SU-DHL-6 (cell line): Measurements from ENCODE around the gene SLC19A2.

Source experiments
- H2AFZ ChIP-seq: fragments of 200-600 bp; sonication (generic); 2 replicates; pipeline ENCODE4 v1.6.1; 2014; ENCODE audit warnings: low read depth, mild to moderate bottlenecking, moderate library complexity, mixed read lengths, antibody characterized with exemption, low read length; ENCODE audit not compliant: severe bottlenecking
- H3F3A ChIP-seq: fragments of 200-600 bp; shearing (Covaris generic); 2 replicates; pipeline ENCODE4 v1.6.0; 2016; ENCODE audit warnings: antibody characterized with exemption, mild to moderate bottlenecking; ENCODE audit not compliant: insufficient read depth
- H3K27ac ChIP-seq: fragments of 200-600 bp; sonication (generic); 2 replicates; pipeline ENCODE4 v1.5.1; 2016; ENCODE audit warnings: low read depth, mild to moderate bottlenecking, low read length, moderate library complexity, mixed read lengths
- H3K27me3 ChIP-seq: fragments of 200-600 bp; sonication (generic), shearing (Covaris generic); 2 replicates; pipeline ENCODE4 v1.6.0; 2014; ENCODE audit warnings: mild to moderate bottlenecking, low read length
- H3K36me3 ChIP-seq: fragments of 200-600 bp; sonication (generic); 2 replicates; pipeline ENCODE4 v1.6.1; 2014; ENCODE audit warnings: mild to moderate bottlenecking, low read length, mixed read lengths
- H3K4me2 ChIP-seq: fragments of 300-600, 200-600 bp; shearing (Covaris generic), sonication (generic); 2 replicates; pipeline ENCODE4 v1.6.0; 2014; ENCODE audit warnings: low read length, low read depth, mild to moderate bottlenecking; ENCODE audit not compliant: poor library complexity, severe bottlenecking
- H3K4me3 ChIP-seq: fragments of 200-600 bp; sonication (generic); 2 replicates; pipeline ENCODE4 v1.5.1; 2014; ENCODE audit warnings: antibody characterized with exemption, low read length, mild to moderate bottlenecking, mixed read lengths; ENCODE audit not compliant: insufficient read depth, poor library complexity, severe bottlenecking
- H3K79me2 ChIP-seq: fragments of 200-600 bp; sonication (generic); 2 replicates; pipeline ENCODE4 v1.6.1; 2014; ENCODE audit warnings: mild to moderate bottlenecking, low read length, moderate library complexity; ENCODE audit not compliant: insufficient read depth
- H3K9ac ChIP-seq: fragments of 200-600 bp; sonication (generic); 2 replicates; pipeline ENCODE4 v1.7.0; 2014; ENCODE audit warnings: mild to moderate bottlenecking, low read length
- H3K9me2 ChIP-seq: fragments of 200-600 bp; sonication (generic); replicated peaks from 2 replicates; pipeline ENCODE4 v1.6.1; 2014; ENCODE audit warnings: low read length; ENCODE audit not compliant: insufficient read depth
- H3K9me3 ChIP-seq: fragments of 200-600 bp; sonication (generic); 2 replicates; pipeline ENCODE4 v1.6.1; 2014; ENCODE audit warnings: low read length, mixed read lengths; ENCODE audit not compliant: insufficient read depth
- H4K20me1 ChIP-seq: fragments of 200-600 bp; sonication (generic); 2 replicates; pipeline ENCODE4 v1.6.1; 2014; ENCODE audit warnings: low read depth, mild to moderate bottlenecking, antibody characterized with exemption, low read length, moderate library complexity, mixed read lengths
- CTCF ChIP-seq: fragments of 200-600 bp; sonication (generic); IDR thresholded peaks from one replicate; pipeline ENCODE4 v1.5.1; 2017; ENCODE audit warnings: antibody characterized with exemption, mild to moderate bottlenecking, low read length, moderate library complexity; ENCODE audit not compliant: insufficient read depth, poor library complexity, severe bottlenecking
- EZH2phosphoT487 ChIP-seq: fragments of 200-600 bp; sonication (generic), shearing (Covaris generic); conservative IDR thresholded peaks from 2 replicates; pipeline ENCODE4 v1.6.1; 2018; ENCODE audit warnings: mild to moderate bottlenecking, antibody characterized with exemption, low read length, moderate library complexity, mixed read lengths

Gene SLC19A2

GRCh38 chr1:169457443-169457842 lies 28.3 kb downstream of the SLC19A2 start:
- Histone ChIP-seq H4K20me1 (no peaks in the 10 kb centered on the region), H2AFZ (no peak overlapping the region), H3K79me2 (no peaks in the 10 kb centered on the region), H3K4me2 (no peak overlapping the region), H3F3A (no peaks in the 10 kb centered on the region), H3K27ac (no peak overlapping the region), H3K9me2 (no peaks in the 10 kb centered on the region), H3K36me3 (0 out of 2 replicates have a peak, but pooled peaks cover 2% of the 10 kb centered on the region), H3K27me3 (no peaks in the 10 kb centered on the region), H3K9ac (no peak overlapping the region), H3K4me3 (no peak overlapping the region), H3K9me3 (peaks cover 8% of the 10 kb centered on the region; the same call in 1 of the 2 replicates)
- TF ChIP-seq CTCF (no peak), EZH2phosphoT487 (no peak)

GRCh38 chr1:169456029-169456428 lies 29.7 kb downstream of the SLC19A2 start:
- no peak for TF ChIP-seq CTCF
- TF ChIP-seq EZH2phosphoT487: no peak
- Histone ChIP-seq H3F3A (no peaks in the 10 kb centered on the region), H3K79me2 (no peaks in the 10 kb centered on the region), H3K9me3 (peaks cover 8% of the 10 kb centered on the region; the same call in 1 of the 2 replicates), H3K9me2 (no peaks in the 10 kb centered on the region), H2AFZ (no peak overlapping the region), H3K4me3 (no peak overlapping the region), H3K27ac (no peak overlapping the region), H4K20me1 (no peaks in the 10 kb centered on the region), H3K27me3 (no peaks in the 10 kb centered on the region), H3K9ac (no peak overlapping the region), H3K36me3 (0 out of 2 replicates have a peak, but pooled peaks cover 2% of the 10 kb centered on the region), H3K4me2 (no peak overlapping the region)

GRCh38 chr1:169452921-169453320 lies 32.8 kb downstream of the SLC19A2 start:
- no peak overlapping the region for H3K9ac ChIP-seq
- TF ChIP-seq EZH2phosphoT487 (no peak), CTCF (no peak)
- 0 out of 2 replicates have a peak, but pooled peaks cover 2% of the 10 kb centered on the region for H3K36me3 ChIP-seq
- no peaks in the 10 kb centered on the region for H3K27me3 ChIP-seq
- H3F3A ChIP-seq: no peaks in the 10 kb centered on the region
- H3K79me2 ChIP-seq: no peaks in the 10 kb centered on the region
- H3K9me3 ChIP-seq: peaks cover 8% of the 10 kb centered on the region; the same call in 1 of the 2 replicates
- no peaks in the 10 kb centered on the region for H4K20me1 ChIP-seq
- no peak overlapping the region for H3K4me2 ChIP-seq
- no peak overlapping the region for H3K4me3 ChIP-seq
- H2AFZ ChIP-seq: no peak overlapping the region
- H3K9me2 ChIP-seq: no peaks in the 10 kb centered on the region
- H3K27ac ChIP-seq: no peak overlapping the region
